Muscle of leg (tissue), 11 donors: ENCODE measurements around the gene PCP4L1. TPM values are rescaled to one million over a fixed set of nuclear protein-coding genes. Genes with fewer than 3 reads are reported as not detected.
"Not testable (repeated sequence)": the region's sequence is repeated elsewhere in the genome, so short reads cannot be mapped to it uniquely, and the experiment has no call there.

ENCODE experiments used
- DNase-seq: peaks from one replicate; pipeline ENCODE4 v3.0.0; 2013
- H3K27ac ChIP-seq: one replicate; pipeline ENCODE4 v1.5.1; 2013; ENCODE audit warnings: mild to moderate bottlenecking, low read length, control low read depth
- H3K27me3 ChIP-seq: one replicate; pipeline ENCODE4 v1.6.1; 2013; ENCODE audit warnings: low read length; ENCODE audit not compliant: control insufficient read depth, insufficient read depth
- H3K36me3 ChIP-seq: one replicate; pipeline ENCODE4 v1.6.1; 2013; ENCODE audit warnings: low read length; ENCODE audit not compliant: control insufficient read depth, insufficient read depth
- H3K4me1 ChIP-seq: one replicate; pipeline ENCODE4 v1.6.1; 2013; ENCODE audit warnings: low read length; ENCODE audit not compliant: control insufficient read depth, insufficient read depth
- H3K4me3 ChIP-seq: one replicate; pipeline ENCODE4 v1.5.1; 2013; ENCODE audit warnings: low read length, control low read depth
- H3K9me3 ChIP-seq: replicated peaks from 2 replicates; pipeline ENCODE4 v1.6.1; 2013; ENCODE audit warnings: low read depth, low read length; ENCODE audit not compliant: control insufficient read depth
- WGBS: methylation state at CpG from one replicate; pipeline ENCODE4 v1.1.5; 2013; ENCODE audit warnings: missing lambda C conversion rate; ENCODE audit not compliant: insufficient coverage; 5-methylcytosine and 5-hydroxymethylcytosine counted together
- polyA plus RNA-seq, 8 donors: library from polyadenylated mRNA; unstranded; fragments of 120-200 nt; gene quantifications; one replicate each; pipeline versions ENCODE4 v1.2.1 to v1.2.3, GENCODE V29; 2013; ENCODE audit warnings: inconsistent platforms in 1 of 8, low replicate concordance in 1 of 8; ENCODE audit not compliant: insufficient read length in 8 of 8, insufficient read depth in 1 of 8
- total RNA-seq: library from RNA; stranded (reverse); fragments of 120-200 nt; gene quantifications from one replicate; pipeline ENCODE4 v1.2.4, GENCODE V29; 2013

PCP4L1 gene
- total and polyA plus RNA-seq, 9 donors = 0.04 to 1.2 (median 0.33) TPM; not detected in 1

- no peak overlapping the region for H3K4me3 ChIP-seq
- H3K4me1 ChIP-seq = no peaks in the 10 kb centered on the region
- H3K27ac ChIP-seq = no peak overlapping the region
- DNase-seq = no peak
- no peaks in the 10 kb centered on the region for H3K27me3 ChIP-seq
- no peaks in the 10 kb centered on the region for H3K9me3 ChIP-seq
- 72% methylated on average over 5 of the region's 7 CpGs for WGBS
- H3K36me3 ChIP-seq = no peaks in the 10 kb centered on the region
Measured at GRCh38 chr1:161250829-161251228, 7.7 kb upstream of the PCP4L1 start.

GRCh38 chr1:161251579-161251978, 7.0 kb upstream of the PCP4L1 start:
- Histone ChIP-seq H3K9me3 (no peaks in the 10 kb centered on the region), H3K36me3 (no peaks in the 10 kb centered on the region), H3K27me3 (no peaks in the 10 kb centered on the region), H3K4me1 (no peaks in the 10 kb centered on the region), H3K4me3 (no peak overlapping the region), H3K27ac (no peak overlapping the region)
- 69% methylated on average over 3 of the region's 8 CpGs for WGBS
- no peak for DNase-seq

GRCh38 chr1:161255302-161255701, 3.2 kb upstream of the PCP4L1 start:
- whole genome bisulfite sequencing = 71% methylated on average over 3 of the region's 5 CpGs
- not testable (repeated sequence) for H3K4me3 ChIP-seq, H3K27ac ChIP-seq, H3K36me3 ChIP-seq, H3K9me3 ChIP-seq, DNase-seq
- peaks cover 10% of the 10 kb centered on the region for H3K4me1 ChIP-seq
- H3K27me3 ChIP-seq = peaks cover 28% of the 10 kb centered on the region

- DNase-seq, H3K4me3 ChIP-seq, H3K27ac ChIP-seq, H3K9me3 ChIP-seq, H3K36me3 ChIP-seq: not testable (repeated sequence)
- H3K4me1 ChIP-seq = peaks cover 16% of the 10 kb centered on the region
- WGBS = no CpG with 5 or more reads among the region's 4 CpGs
- peaks cover 36% of the 10 kb centered on the region for H3K27me3 ChIP-seq
Measured at GRCh38 chr1:161255955-161256520, 2.5 kb upstream of the PCP4L1 start.

DNA sequence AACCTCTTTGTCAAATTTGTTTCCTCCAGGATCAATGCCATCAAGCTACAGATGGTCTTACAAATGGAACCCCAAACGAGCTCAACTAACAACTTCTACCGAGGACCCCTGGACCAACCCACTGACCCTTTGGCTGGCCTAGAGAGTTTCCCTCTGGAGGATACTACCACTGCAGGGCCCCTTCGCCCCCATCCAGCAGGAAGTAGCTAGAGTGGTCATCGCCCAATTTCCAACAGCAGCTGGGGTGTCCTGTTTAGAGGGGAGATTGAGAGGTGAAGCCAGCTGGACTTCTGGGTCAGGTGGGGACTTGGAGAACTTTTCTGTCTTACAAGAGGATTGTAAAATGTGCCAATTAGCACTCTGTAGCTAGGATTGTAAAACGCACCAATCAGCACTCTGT, 1.4 kb upstream of the PCP4L1 start:
- not testable (repeated sequence) for H3K36me3 ChIP-seq, H3K27ac ChIP-seq, DNase-seq, H3K9me3 ChIP-seq, H3K4me3 ChIP-seq
- Histone ChIP-seq H3K27me3 (peaks cover 40% of the 10 kb centered on the region), H3K4me1 (peaks cover 18% of the 10 kb centered on the region)
- WGBS = 100% methylated on average over 2 of the region's 5 CpGs

DNA sequence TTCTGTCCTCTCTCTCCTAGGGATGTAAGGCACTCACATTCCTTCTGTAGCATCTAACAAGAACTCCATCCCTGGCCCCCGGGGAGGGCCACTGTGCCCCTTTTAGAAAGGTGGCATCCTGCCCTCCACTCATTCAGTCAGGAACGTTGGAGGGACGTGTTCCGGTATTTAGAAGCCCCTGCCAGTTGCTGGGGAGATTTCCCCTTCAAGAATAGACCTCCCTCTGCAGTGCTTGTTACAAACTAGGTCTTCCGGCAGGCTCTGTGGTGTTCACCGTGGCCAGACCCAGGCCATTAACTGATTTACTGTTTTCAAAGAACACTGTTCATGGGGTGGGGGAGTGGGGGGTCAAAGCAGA, 779 bp downstream of the PCP4L1 start:
- Histone ChIP-seq H3K27ac (no peak overlapping the region), H3K36me3 (no peaks in the 10 kb centered on the region), H3K4me3 (no peak overlapping the region), H3K27me3 (peaks cover 40% of the 10 kb centered on the region), H3K9me3 (peaks cover 9% of the 10 kb centered on the region), H3K4me1 (peaks cover 18% of the 10 kb centered on the region)
- 57% methylated on average over 1 of the region's 6 CpGs for WGBS
- no peak for DNase-seq

DNA sequence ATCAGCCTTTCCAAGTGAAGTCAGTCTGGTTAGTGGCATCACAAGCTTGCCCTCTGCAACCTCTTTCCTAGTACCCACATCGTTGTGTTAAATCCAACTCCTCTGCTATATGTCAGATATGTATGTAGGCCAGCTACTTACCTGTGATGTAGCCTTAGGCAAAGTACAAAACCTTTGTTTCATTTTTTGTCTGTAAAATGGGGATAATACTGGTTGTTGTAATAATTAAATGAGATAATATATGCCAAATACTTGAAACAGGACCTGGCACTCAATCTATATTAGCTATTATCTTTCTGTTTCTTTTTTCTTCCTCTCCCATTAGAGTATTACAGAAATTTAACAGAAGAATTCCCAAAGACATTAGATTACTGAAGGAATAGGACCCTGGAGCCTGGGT, 1.2 kb downstream of the PCP4L1 start:
- Histone ChIP-seq H3K4me3 (no peak overlapping the region), H3K36me3 (no peaks in the 10 kb centered on the region), H3K9me3 (peaks cover 9% of the 10 kb centered on the region), H3K27ac (no peak overlapping the region), H3K4me1 (peaks cover 18% of the 10 kb centered on the region), H3K27me3 (peaks cover 40% of the 10 kb centered on the region)
- no peak for DNase-seq
- no CpG with 5 or more reads among the region's 1 CpG for WGBS

GRCh38 chr1:161260376-161261260, 2.1 kb downstream of the PCP4L1 start:
- no peak for DNase-seq
- Histone ChIP-seq H3K9me3 (peaks cover 9% of the 10 kb centered on the region), H3K4me1 (peaks cover 18% of the 10 kb centered on the region), H3K27me3 (peaks cover 40% of the 10 kb centered on the region), H3K36me3 (no peaks in the 10 kb centered on the region), H3K4me3 (no peak overlapping the region), H3K27ac (no peak overlapping the region)
- WGBS = 14% methylated on average over 3 of the region's 9 CpGs

GRCh38 chr1:161261261-161262235, 3.0 kb downstream of the PCP4L1 start:
- DNase-seq = no peak
- peaks cover 24% of the 10 kb centered on the region for H3K4me1 ChIP-seq
- H3K36me3 ChIP-seq = no peaks in the 10 kb centered on the region
- H3K27me3 ChIP-seq = peaks cover 40% of the 10 kb centered on the region
- 45% methylated on average over 2 of the region's 12 CpGs for WGBS
- no peak overlapping the region for H3K4me3 ChIP-seq
- peaks cover 9% of the 10 kb centered on the region for H3K9me3 ChIP-seq
- no peak overlapping the region for H3K27ac ChIP-seq

- H3K36me3 ChIP-seq = no peaks in the 10 kb centered on the region
- DNase-seq = no peak
- H3K4me3 ChIP-seq = no peak overlapping the region
- 67% methylated on average over 3 of the region's 5 CpGs for WGBS
- H3K9me3 ChIP-seq = no peaks in the 10 kb centered on the region
- H3K4me1 ChIP-seq = peaks cover 16% of the 10 kb centered on the region
- peaks cover 12% of the 10 kb centered on the region for H3K27me3 ChIP-seq
- no peak overlapping the region for H3K27ac ChIP-seq
Measured at GRCh38 chr1:161265305-161265704, 6.8 kb downstream of the PCP4L1 start.
